Panc1 (cell line): ENCODE data around the gene CACNA1G. TPM values are rescaled to one million over a fixed set of nuclear protein-coding genes. Genes with fewer than 3 reads are reported as not detected.
A peak's percentile ranks its signal among the peaks of the same experiment; 100 is the strongest.

Source experiments
- ATAC-seq: fragments of 200-7000 bp; cut with Tn5 transposase; 2 replicates; pipeline ENCODE4 v1.9.1; 2020; ENCODE audit warnings: mild to moderate bottlenecking, moderate library complexity
- BruUV-seq: library from RNA; stranded (reverse); fragments of 400-500 nt; replicated peaks from 2 replicates; lab custom pipeline; 2021; lab: Mats Ljungman, UMichigan
- CTCF ChIA-PET: fragments of 300-600 bp; sonication (Branson Sonifier 250); formaldehyde crosslinking; loops from one replicate; lab custom pipeline; 2022; ENCODE audit warnings: antibody characterized with exemption; lab: Charles Lee
- POLR2A ChIA-PET: fragments of 300-600 bp; sonication (Branson Sonifier 250); formaldehyde crosslinking; loops from one replicate; lab custom pipeline; 2022; ENCODE audit warnings: antibody characterized with exemption; lab: Charles Lee
- DNase-seq: peaks from one replicate; pipeline ENCODE4 v3.0.0-alpha.2; 2010; ENCODE audit warnings: low read depth, low spot score
- H3K27ac ChIP-seq: 2 replicates; pipeline ENCODE4 v1.5.1; 2011; ENCODE audit warnings: mild to moderate bottlenecking, low read length, inconsistent platforms
- H3K27me3 ChIP-seq: fragments of 200-500 bp; sonication (Bioruptor generic); 2 replicates; pipeline ENCODE4 v1.6.0; 2014; ENCODE audit warnings: low read length, inconsistent platforms; ENCODE audit not compliant: control insufficient read depth, insufficient read depth
- H3K36me3 ChIP-seq: fragments of 200-500 bp; sonication (Bioruptor generic); 2 replicates; pipeline ENCODE4 v1.5.1; 2014; ENCODE audit warnings: inconsistent platforms, mild to moderate bottlenecking, low read length, moderate library complexity; ENCODE audit not compliant: control insufficient read depth, insufficient read depth
- H3K4me1 ChIP-seq: 2 replicates; pipeline ENCODE4 v1.5.1; 2011; ENCODE audit warnings: inconsistent platforms, mild to moderate bottlenecking, low read length, moderate library complexity; ENCODE audit not compliant: control insufficient read depth, insufficient read depth
- H3K4me3 ChIP-seq, 2 experiments: 2 replicates each; pipeline ENCODE4 v1.5.1; 2011 to 2012; ENCODE audit warnings: low read depth in 2 of 2, low read length in 2 of 2, mild to moderate bottlenecking in 2 of 2, inconsistent platforms in 1 of 2, moderate library complexity in 1 of 2
- H3K9me3 ChIP-seq: fragments of 200-500 bp; sonication (Bioruptor generic); 2 replicates; pipeline ENCODE4 v1.5.1; 2014; ENCODE audit warnings: low read depth, mild to moderate bottlenecking, inconsistent platforms, low read length, moderate library complexity; ENCODE audit not compliant: control insufficient read depth, insufficient read depth
- POLR2AphosphoS5 ChIP-seq: IDR thresholded peaks from 2 replicates; pipeline ENCODE4 v1.6.1; 2012; ENCODE audit warnings: mild to moderate bottlenecking, low read depth, low read length, moderate library complexity
- REST ChIP-seq, 2 experiments: IDR thresholded peaks; 2 replicates each; pipeline ENCODE4 v1.6.1; 2011 to 2012; ENCODE audit warnings: low read depth in 2 of 2, control low read depth in 1 of 2, low read length in 1 of 2, mild to moderate bottlenecking in 1 of 2, moderate library complexity in 1 of 2; ENCODE audit not compliant: insufficient read depth in 1 of 2
- SIN3A ChIP-seq: IDR thresholded peaks from 2 replicates; pipeline ENCODE4 v1.6.1; 2012; ENCODE audit warnings: low read depth, mild to moderate bottlenecking, low read length, moderate library complexity, borderline replicate concordance; ENCODE audit not compliant: insufficient read depth
- TCF7L2 ChIP-seq: IDR thresholded peaks from 2 replicates; pipeline ENCODE4 v1.6.1; 2011; ENCODE audit warnings: mild to moderate bottlenecking, low read depth, low read length, inconsistent platforms
- in situ Hi-C: cut with HindIII; loops from 2 replicates; pipeline ENCODE4 v1.10.0; 2016; ENCODE audit warnings: low sequenced_read_pairs, low pct_unique_long_range_greater_than_20kb
- intact Hi-C: fragments of 100-400 bp; cut with micrococcal nuclease; formaldehyde crosslinking; loops from one replicate; pipeline ENCODE4 v1.10.0; 2022; ENCODE audit not compliant: unreplicated experiment
- total RNA-seq: library from RNA; stranded (reverse); gene quantifications from one replicate; pipeline ENCODE4 v1.2.1, GENCODE V29; 2021; ENCODE audit not compliant: unreplicated experiment
- TF ChIP-seq, protein P1 (sequence below): fragments of 450-650 bp; IDR thresholded peaks from 2 replicates; pipeline ENCODE4 v1.5.1; 2017; ENCODE audit warnings: mild to moderate bottlenecking

CACNA1G gene
- total RNA-seq, 1 experiment from 2014 or later, result 10.0 TPM

GRCh38 chr17:50558941-50559614 is 1.4 kb upstream of the CACNA1G start:
- CTCF ChIA-PET, result interaction anchor here (1.3 kb wide), 1 partner anchor 9 kb away, joined by 17 read pairs; no protein-coding TSS in a partner anchor
- H3K4me3 ChIP-seq, result no peak overlapping the region
- TF ChIP-seq, protein P1, sequence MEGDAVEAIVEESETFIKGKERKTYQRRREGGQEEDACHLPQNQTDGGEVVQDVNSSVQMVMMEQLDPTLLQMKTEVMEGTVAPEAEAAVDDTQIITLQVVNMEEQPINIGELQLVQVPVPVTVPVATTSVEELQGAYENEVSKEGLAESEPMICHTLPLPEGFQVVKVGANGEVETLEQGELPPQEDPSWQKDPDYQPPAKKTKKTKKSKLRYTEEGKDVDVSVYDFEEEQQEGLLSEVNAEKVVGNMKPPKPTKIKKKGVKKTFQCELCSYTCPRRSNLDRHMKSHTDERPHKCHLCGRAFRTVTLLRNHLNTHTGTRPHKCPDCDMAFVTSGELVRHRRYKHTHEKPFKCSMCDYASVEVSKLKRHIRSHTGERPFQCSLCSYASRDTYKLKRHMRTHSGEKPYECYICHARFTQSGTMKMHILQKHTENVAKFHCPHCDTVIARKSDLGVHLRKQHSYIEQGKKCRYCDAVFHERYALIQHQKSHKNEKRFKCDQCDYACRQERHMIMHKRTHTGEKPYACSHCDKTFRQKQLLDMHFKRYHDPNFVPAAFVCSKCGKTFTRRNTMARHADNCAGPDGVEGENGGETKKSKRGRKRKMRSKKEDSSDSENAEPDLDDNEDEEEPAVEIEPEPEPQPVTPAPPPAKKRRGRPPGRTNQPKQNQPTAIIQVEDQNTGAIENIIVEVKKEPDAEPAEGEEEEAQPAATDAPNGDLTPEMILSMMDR, result no peak
- TF ChIP-seq REST (IDR thresholded peaks at IDR 0.05; ENCODE audit: insufficient read depth in 1 of 2, low read depth in 2 of 2, low read length in 1 of 2) (no peak), SIN3A (no peak), TCF7L2 (no peak), POLR2AphosphoS5 (no peak)
- ATAC-seq, result no peak
- no peaks in the 10 kb centered on the region for H3K36me3 ChIP-seq
- in situ Hi-C loops (no loop called here), intact Hi-C loops (no loop called here)
- H3K9me3 ChIP-seq, result no peaks in the 10 kb centered on the region
- no peaks in the 10 kb centered on the region; the same call in 1 of the 2 replicates for H3K27me3 ChIP-seq
- POLR2A ChIA-PET, result no interaction called here
- DNase-seq, result no peak
- no TSS peak for BruUV-seq
- no peak overlapping the region for H3K27ac ChIP-seq
- H3K4me1 ChIP-seq, result peaks cover 23% of the 10 kb centered on the region

DNA sequence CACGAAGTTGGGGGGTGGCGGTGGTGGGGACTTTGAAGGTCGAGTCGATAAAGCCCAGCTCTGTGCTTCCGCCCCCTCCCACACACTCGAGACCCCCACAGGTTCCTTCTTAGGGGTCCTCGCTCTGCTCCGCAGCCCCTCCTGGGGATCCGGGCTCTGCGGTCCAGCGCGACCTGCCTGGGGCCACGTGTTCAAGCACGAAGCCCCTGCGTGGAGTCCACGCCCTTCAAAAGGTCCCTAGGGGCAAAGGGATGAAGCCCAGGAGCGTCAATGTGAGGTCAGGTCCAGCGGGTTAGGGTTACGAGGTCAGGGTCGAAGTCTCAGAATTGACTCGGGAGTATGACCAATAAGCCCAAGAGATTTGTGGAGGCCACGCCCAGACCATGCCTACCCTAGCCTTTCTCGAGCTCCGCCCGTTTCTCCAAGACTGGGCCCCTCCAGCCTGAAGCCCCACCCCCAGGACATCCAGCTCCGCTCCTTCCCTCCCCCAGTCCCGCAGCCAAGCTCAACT is 786 bp upstream of the CACNA1G start:
- Histone ChIP-seq H3K9me3 (no peaks in the 10 kb centered on the region), H3K27me3 (no peaks in the 10 kb centered on the region; the same call in 1 of the 2 replicates), H3K27ac (peak overlapping the region; percentile 81), H3K36me3 (no peaks in the 10 kb centered on the region), H3K4me3 (peak overlapping the region; percentile 76 to 90), H3K4me1 (peaks cover 27% of the 10 kb centered on the region)
- TF ChIP-seq, protein P1, result no peak
- TF ChIP-seq TCF7L2, result no peak
- TF ChIP-seq POLR2AphosphoS5, result no peak
- TF ChIP-seq REST (IDR thresholded peaks at IDR 0.05; ENCODE audit: insufficient read depth in 1 of 2, low read depth in 2 of 2, low read length in 1 of 2), result no peak
- no peak for TF ChIP-seq SIN3A
- BruUV-seq, result no TSS peak
- CTCF ChIA-PET, result interaction anchor here (0.6 to 1.3 kb wide), 4 partner anchors 10 to 224 kb away, joined by 3 to 17 read pairs (median 6); no protein-coding TSS in a partner anchor
- in situ Hi-C loops, result no loop called here
- intact Hi-C loops, result no loop called here
- ATAC-seq (peak; percentile 81), DNase-seq (no peak)
- POLR2A ChIA-PET, result no interaction called here
